ENCODE results near the gene USP47. TPM values are rescaled to one million over a fixed set of nuclear protein-coding genes. Genes with fewer than 3 reads are reported as not detected.

The USP47 gene
- total and polyA plus RNA-seq, 9 of the 15 experiments (the other 6 are each of a cell fraction or from before 2014, with no cell fraction given) = 13.1 to 63.6 (median 34.7) TPM

GRCh38 chr11:11810764-11811726 is 30.7 kb upstream of the USP47 start (continued):
- TF ChIP-seq ZNF124 (CRISPR knock-in tag; IDR thresholded peaks at IDR 0.05) (no peak), EP300 (IDR thresholded peaks at IDR 0.05; ENCODE audit: low read length) (no peak), SNRNP70 (optimal IDR thresholded peaks at IDR 0.05; ENCODE audit: low read depth, low read length) (no peak), ESRRB (CRISPR knock-in tag; IDR thresholded peaks at IDR 0.05; ENCODE audit: borderline replicate concordance) (no peak), RCOR1 (IDR thresholded peaks at IDR 0.05; ENCODE audit: borderline replicate concordance in 1 of 2, low read depth in 2 of 2, low read length in 2 of 2) (peak in 1 of 2 experiments; percentile 28; a peak in 1 of 4 replicates), FOXO4 (CRISPR knock-in tag; IDR thresholded peaks at IDR 0.05) (no peak), PCBP2 (IDR thresholded peaks at IDR 0.05; ENCODE audit: low read depth, low read length, poor library complexity, severe bottlenecking) (no peak), RBM39 (optimal IDR thresholded peaks at IDR 0.05; ENCODE audit: low read depth, low read length) (no peak), ZBTB7A (IDR thresholded peaks at IDR 0.05; ENCODE audit: borderline replicate concordance, control insufficient read depth, low read depth, low read length) (peak; percentile 28; the same call in 1 of the 2 replicates), SUPT5H (IDR thresholded peaks at IDR 0.05) (peak; percentile 78), DLX4 (CRISPR knock-in tag; IDR thresholded peaks at IDR 0.05) (no peak), CBX8 (IDR thresholded peaks at IDR 0.05; ENCODE audit: borderline replicate concordance, extremely low read depth, low read depth, low read length, poor library complexity, severe bottlenecking) (no peak), POLR3A (IDR thresholded peaks at IDR 0.05; ENCODE audit: borderline replicate concordance, extremely low read depth, insufficient read depth, insufficient read length) (no peak), STAT6 (CRISPR knock-in tag; IDR thresholded peaks at IDR 0.05) (no peak), USF1 (CRISPR knock-in tag; IDR thresholded peaks at IDR 0.05) (no peak), HEY1 (CRISPR knock-in tag; IDR thresholded peaks at IDR 0.05; ENCODE audit: borderline replicate concordance) (no peak), SP1 (CRISPR knock-in tag; IDR thresholded peaks at IDR 0.05) (peak; percentile 82), ZNF780A (CRISPR knock-in tag; IDR thresholded peaks at IDR 0.05) (no peak)
